A549 treated with Hydrocortisone at 1 μM for 4 hours (cell line): ENCODE results near the gene PCED1A. TPM values are rescaled to one million over a fixed set of nuclear protein-coding genes. Genes with fewer than 3 reads are reported as not detected.

Source experiments
- total RNA-seq: library from RNA; stranded (reverse); fragments of 200-300 nt; extraction: Qiagen RNA extraction; gene quantifications from 5 replicates; pipeline ENCODE4 v1.2.3, GENCODE V29; 2022

Gene PCED1A, protein sequence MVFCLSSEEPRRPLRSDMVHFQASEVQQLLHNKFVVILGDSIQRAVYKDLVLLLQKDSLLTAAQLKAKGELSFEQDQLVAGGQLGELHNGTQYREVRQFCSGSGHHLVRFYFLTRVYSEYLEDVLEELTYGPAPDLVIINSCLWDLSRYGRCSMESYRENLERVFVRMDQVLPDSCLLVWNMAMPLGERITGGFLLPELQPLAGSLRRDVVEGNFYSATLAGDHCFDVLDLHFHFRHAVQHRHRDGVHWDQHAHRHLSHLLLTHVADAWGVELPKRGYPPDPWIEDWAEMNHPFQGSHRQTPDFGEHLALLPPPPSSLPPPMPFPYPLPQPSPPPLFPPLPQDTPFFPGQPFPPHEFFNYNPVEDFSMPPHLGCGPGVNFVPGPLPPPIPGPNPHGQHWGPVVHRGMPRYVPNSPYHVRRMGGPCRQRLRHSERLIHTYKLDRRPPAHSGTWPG
- 19.7 to 28.2 TPM (median 26.6 TPM) in 5 replicates for total RNA-seq

DNA sequence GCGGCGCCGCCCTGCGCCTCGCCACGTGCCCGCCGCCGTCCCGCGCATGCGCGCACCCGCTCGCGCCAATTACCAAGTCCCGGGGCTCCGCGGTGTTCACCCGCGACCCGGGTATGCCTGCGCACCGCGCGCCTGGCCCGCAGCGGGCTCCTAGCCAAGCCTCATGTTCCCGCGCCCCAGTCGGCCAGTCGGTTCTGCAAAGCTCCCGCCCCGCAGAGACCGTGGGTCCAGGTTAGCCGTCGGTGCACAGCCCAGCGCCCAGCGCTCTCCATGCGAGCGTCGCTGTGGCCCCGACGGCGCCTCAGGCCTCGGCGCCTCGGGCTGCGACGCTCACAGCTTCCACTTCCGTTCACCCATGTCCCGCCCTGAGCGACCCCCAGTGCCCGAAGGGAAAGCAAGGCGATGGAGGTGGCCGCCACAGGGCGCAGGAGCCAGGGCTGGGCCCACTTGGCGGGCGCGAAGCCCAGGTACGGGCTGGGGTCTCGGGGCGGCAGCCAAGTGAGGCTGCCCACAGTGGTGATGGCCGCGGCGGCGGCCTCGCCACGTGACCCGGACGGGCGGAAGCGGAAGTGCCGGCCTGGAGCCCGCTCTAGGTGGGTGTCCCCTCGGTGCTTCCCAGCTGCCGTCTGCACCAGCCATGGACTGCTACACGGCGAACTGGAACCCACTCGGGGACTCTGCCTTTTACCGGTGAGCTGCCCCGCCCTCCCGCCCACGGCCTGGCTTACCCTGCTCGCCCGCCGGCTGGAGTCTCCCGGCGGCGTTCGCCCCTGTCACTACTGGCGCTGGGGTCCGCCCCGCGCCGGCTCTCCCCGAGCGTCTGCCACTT, at the start of gene PCED1A, which contains the start of gene VPS16:
Gene PCED1A, minus strand, starts transcription at position 518 of the 829 bp plus-strand sequence. CDS start 743 bp downstream, outside the sequence.
Gene VPS16, plus strand, starts transcription at position 608 of the 829 bp plus-strand sequence. Its CDS starts 30 bp downstream, at position 638.

DNA sequence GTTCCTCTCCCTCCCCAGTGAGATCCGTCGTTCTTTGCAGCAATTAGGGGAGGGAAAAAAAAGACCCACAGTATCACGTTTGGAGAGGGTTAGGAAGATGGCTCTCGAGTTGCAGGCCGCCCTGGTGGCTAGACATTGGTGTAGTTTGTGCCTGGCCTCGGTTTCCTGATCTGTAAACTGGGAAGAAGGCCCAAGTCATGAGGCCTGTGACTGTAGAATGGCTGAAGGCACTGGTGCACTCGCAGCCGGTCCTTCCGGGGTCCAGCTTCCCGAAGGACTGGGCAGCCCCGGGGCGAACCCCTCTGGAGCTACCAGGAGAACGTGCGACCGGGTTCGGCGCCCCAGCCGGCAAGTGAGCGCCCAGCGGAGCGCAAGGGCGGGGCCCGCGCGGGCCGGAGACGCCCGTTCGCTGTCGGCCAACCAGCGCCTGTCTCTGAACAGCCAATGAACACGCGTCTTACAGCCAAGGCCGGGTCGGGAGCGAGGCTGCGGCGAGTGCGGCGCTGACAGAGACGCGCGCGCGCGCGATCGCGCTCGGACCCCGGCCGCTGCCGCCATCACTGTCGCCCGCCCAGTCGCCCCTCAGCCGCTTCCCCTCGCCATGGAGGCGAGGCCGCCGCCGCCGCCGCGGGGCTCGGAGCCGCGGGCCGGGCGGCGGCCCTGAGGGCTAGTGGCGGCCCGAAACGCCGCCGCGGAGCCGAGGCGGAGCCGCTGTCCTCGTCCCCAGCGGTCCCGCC, 32.7 kb upstream of the PCED1A start, which contains the start of gene PTPRA:
Gene PTPRA, plus strand, starts transcription at position 472 of the 737 bp plus-strand sequence. CDS start 90,797 bp downstream, outside the sequence.

DNA sequence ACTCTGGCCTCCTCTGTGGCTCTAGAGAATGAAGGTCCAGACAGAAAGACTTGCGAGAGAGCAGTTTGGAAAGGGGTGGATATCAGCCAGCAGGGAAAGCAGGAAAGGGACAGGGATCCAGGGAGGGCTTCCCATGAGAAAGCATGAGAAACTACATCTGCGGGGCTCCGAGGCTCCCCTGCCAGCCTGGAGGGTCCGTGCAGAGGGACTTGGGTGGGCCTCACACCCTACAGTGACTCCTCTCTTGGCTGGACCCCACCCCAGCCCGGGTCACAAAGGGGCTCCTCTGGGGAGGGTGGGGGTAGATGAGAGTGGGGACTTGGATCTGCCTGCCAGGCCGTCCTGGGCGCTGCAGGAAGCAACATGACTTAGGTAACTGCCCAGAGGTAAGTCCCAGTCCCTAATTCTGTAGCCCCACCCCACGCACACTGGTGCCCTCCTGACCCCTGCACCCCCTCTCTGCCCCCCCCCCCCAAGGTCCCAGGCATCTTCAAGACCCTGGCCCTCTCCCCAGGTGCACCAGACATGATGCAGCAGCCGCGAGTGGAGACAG, 24.3 kb downstream of the PCED1A start, which contains the start of gene TMEM239:
Gene TMEM239, plus strand, starts transcription at position 335 of the 553 bp plus-strand sequence. Its CDS starts 191 bp downstream, at position 526.

DNA sequence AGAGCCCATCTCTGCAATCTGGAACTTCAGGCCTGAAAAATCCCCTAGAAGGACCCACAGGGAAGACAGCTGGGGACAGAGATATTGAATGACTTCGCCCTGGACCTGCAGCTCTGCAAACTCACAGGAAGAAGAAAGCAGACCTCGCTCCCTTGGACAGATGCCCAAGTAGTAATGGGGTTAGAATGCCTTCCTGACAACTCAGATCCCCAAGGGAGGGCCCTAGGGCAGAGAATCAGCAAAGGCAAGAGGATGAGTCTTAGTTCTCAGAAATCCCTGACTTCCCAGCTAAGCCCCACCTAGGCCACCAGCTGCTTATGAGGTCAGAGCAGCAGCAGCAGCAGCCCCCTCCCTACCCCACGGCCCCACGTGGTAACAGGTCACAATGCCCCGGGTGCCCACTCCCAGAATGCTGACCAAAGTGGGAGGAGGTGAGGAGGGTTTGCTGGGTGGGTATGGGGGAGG, 25.8 kb downstream of the PCED1A start, which contains the start of gene C20orf141:
Gene C20orf141, plus strand, starts transcription at position 401 of the 465 bp plus-strand sequence. CDS start 198 bp downstream, outside the sequence.

DNA sequence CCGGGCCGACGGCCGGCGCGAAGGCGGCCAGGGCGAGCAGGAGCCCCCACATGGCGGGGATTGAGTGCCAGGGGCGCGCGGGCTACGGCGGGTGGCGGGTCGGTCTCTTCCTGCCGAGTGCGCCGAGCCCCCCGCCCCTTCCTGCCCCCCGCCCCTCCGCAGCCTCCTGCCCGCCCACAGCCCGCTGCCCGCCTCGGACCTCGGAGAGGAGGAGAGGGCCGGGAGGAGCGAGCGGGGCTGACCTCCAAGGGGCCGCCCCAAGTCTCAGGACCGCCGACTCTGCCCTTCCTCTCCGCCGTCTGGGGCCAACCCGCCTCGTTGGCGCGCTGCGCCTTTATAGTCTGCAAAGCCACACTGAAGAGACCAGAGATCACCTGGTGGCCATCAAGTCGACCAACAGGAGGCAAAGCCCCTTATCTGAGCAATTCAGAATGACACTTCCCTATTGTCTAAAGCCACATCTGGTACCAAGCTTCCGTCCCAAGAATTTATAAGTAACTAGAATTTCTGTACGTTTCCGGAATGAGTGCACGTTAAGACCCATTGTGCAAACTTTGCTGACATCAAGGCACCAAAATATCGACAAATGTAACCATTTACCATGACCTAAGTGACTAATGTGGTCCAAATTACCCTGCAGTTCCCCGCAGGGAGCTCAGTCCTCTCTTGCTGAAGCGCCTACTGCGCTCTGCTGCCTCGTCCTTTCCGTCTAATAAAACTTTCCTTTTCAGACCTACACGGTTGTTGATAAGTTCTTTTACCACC, 39.8 kb downstream of the PCED1A start, which contains the start of gene CPXM1:
Gene CPXM1, minus strand, starts transcription at position 107 of the 765 bp plus-strand sequence. Its CDS starts 55 bp downstream, at position 52.

Other genes starting within 250 kb of the PCED1A start
- gene NOP56, start 188.0 kb downstream of the PCED1A start, total RNA-seq: 545 to 647 TPM (median 584 TPM) in 5 replicates
- gene IDH3B, start 176.4 kb downstream of the PCED1A start, total RNA-seq: 127 to 136 TPM (median 133 TPM) in 5 replicates
- 2.2 to 5.1 TPM (median 2.7 TPM) in 5 replicates for gene EBF4, start 147.9 kb downstream of the PCED1A start, total RNA-seq
- gene CPXM1, start 40.0 kb downstream of the PCED1A start, total RNA-seq: 0.06 TPM in 1 of 5 replicates, not detected in the others
- 0.28 to 0.69 TPM (median 0.53 TPM) in 5 replicates for gene C20orf141, start 25.7 kb downstream of the PCED1A start, total RNA-seq
- 0.03 to 0.07 TPM in 2 of 5 replicates, not detected in the others for gene TMEM239, start 24.3 kb downstream of the PCED1A start, total RNA-seq
- gene VPS16, start 90 bp upstream of the PCED1A start, total RNA-seq: 27.3 to 34.0 TPM (median 32.0 TPM) in 5 replicates
- 31.3 to 43.9 TPM (median 37.7 TPM) in 5 replicates for gene PTPRA, start 32.8 kb upstream of the PCED1A start, total RNA-seq
- gene GNRH2, start 203.0 kb upstream of the PCED1A start, total RNA-seq: 0.16 to 0.34 TPM (median 0.27 TPM) in 4 of 5 replicates, not detected in the other
- 102 to 153 TPM (median 148 TPM) in 5 replicates for gene MRPS26, start 205.4 kb upstream of the PCED1A start, total RNA-seq
- gene OXT, start 231.0 kb upstream of the PCED1A start, total RNA-seq: not detected in 5 replicates
- not detected in 5 replicates for gene AVP, start 244.1 kb upstream of the PCED1A start, total RNA-seq